Tibial artery (tissue), 4 donors: ENCODE data around the gene GADD45B.

Source experiments
- DNase-seq, 2 donors: peaks; one replicate each; pipeline ENCODE4 v3.0.0-alpha.2; 2019
- H3K27ac ChIP-seq, 2 donors: fragments of 200-600 bp; sonication (generic) in 1 of 2; 1 replicate in 1 of 2; 2 replicates in 1 of 2; pipeline ENCODE4 v1.5.1; 2018 to 2019; ENCODE audit warnings: mild to moderate bottlenecking in 1 of 2
- H3K27me3 ChIP-seq, 2 donors: fragments of 200-600 bp; sonication (generic) in 1 of 2; one replicate each; pipeline versions ENCODE4 v1.5.1 to v1.6.0; 2016 to 2019
- H3K36me3 ChIP-seq, 3 donors: fragments of 200-600 bp; sonication (generic) in 2 of 3; one replicate each; pipeline ENCODE4 v1.5.1; 2016 to 2019; ENCODE audit warnings: mild to moderate bottlenecking in 2 of 3
- H3K4me1 ChIP-seq, 4 donors: fragments of 200-600 bp; sonication (generic) in 2 of 4; 1 replicate in 3 of 4; 2 replicates in 1 of 4; pipeline ENCODE4 v1.5.1; 2016 to 2019
- H3K4me3 ChIP-seq, 2 donors: fragments of 200-600 bp; sonication (generic) in 1 of 2; 1 replicate in 1 of 2; 2 replicates in 1 of 2; pipeline ENCODE4 v1.5.1; 2018 to 2019; ENCODE audit warnings: mild to moderate bottlenecking in 2 of 2
- H3K9me3 ChIP-seq, 3 donors: fragments of 200-600 bp; sonication (generic) in 1 of 3; one replicate each; pipeline ENCODE4 v1.5.1; 2016 to 2019
- intact Hi-C: fragments of 100-400 bp; cut with DNase I; formaldehyde crosslinking; loops from one replicate; pipeline ENCODE4 v1.15.0; 2023; ENCODE audit warnings: low total_unique reads
- TF ChIP-seq, protein P1 (sequence below), 2 experiments: fragments of 200-600 bp in 1 of 2; fragments of 450-650 bp in 1 of 2; IDR thresholded peaks; one replicate each; pipeline ENCODE4 v1.5.1; 2017 to 2019; ENCODE audit warnings: antibody characterized with exemption in 2 of 2, mild to moderate bottlenecking in 1 of 2, moderate library complexity in 1 of 2

GADD45B gene

DNA sequence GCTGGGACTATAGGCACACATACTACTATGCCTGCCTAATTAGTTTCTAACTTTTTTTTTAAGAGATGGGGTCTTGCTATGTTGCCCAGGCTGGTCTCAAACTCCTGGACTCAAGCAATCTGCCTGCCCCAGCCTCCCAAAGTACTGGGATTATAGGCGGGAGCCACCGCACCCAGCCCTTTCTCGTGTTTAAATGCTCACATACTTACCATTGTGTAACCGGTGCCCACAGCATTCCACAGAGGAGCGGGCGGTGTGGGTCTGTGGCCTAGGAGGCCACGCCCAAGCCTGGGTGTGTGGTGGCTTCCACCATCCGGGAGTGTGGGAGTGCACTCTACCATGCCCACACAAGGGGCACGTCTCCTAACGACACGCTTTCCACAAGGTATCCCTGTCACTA is 26.9 kb upstream of the GADD45B start:
- Histone ChIP-seq H3K27me3 (no peaks in the 10 kb centered on the region), H3K9me3 (no peaks in the 10 kb centered on the region), H3K4me1 (no peaks in the 10 kb centered on the region), H3K4me3 (no peak overlapping the region), H3K36me3 (peaks cover 0 to 16% (median 7%) of the 10 kb centered on the region in 3 donors), H3K27ac (no peak overlapping the region)
- intact Hi-C loops, result no loop called here
- TF ChIP-seq, protein P1, sequence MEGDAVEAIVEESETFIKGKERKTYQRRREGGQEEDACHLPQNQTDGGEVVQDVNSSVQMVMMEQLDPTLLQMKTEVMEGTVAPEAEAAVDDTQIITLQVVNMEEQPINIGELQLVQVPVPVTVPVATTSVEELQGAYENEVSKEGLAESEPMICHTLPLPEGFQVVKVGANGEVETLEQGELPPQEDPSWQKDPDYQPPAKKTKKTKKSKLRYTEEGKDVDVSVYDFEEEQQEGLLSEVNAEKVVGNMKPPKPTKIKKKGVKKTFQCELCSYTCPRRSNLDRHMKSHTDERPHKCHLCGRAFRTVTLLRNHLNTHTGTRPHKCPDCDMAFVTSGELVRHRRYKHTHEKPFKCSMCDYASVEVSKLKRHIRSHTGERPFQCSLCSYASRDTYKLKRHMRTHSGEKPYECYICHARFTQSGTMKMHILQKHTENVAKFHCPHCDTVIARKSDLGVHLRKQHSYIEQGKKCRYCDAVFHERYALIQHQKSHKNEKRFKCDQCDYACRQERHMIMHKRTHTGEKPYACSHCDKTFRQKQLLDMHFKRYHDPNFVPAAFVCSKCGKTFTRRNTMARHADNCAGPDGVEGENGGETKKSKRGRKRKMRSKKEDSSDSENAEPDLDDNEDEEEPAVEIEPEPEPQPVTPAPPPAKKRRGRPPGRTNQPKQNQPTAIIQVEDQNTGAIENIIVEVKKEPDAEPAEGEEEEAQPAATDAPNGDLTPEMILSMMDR (IDR thresholded peaks at IDR 0.05), result no peak
- no peak for DNase-seq

DNA sequence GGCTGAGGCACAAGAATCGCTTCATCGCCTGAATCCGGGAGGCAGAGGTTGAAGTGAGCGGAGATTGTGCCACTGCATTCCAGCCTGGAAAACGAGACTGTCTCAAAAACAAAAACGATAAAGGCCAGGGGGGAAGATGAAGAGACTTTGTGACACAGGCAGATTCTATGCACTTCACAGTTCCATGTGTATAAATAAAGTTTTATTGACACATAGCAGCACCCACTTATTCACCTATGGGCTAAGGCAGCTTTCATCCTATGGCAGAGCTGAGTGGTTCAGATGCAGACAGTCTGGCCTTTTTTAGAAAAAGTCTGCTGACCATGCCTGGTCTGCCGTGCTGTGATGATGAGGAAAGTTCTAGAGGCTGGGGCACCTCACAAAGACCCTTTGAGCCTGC is 24.8 kb upstream of the GADD45B start:
- TF ChIP-seq, protein P1 (IDR thresholded peaks at IDR 0.05), result no peak
- intact Hi-C loops, result no loop called here
- H3K9me3 ChIP-seq, result no peaks in the 10 kb centered on the region
- H3K4me1 ChIP-seq, result peaks cover 0 to 14% (median 10%) of the 10 kb centered on the region in 4 donors
- no peak overlapping the region for H3K4me3 ChIP-seq
- H3K36me3 ChIP-seq, result peaks cover 0 to 8% (median 0%) of the 10 kb centered on the region in 3 donors
- H3K27me3 ChIP-seq, result no peaks in the 10 kb centered on the region
- no peak for DNase-seq
- no peak overlapping the region for H3K27ac ChIP-seq

DNA sequence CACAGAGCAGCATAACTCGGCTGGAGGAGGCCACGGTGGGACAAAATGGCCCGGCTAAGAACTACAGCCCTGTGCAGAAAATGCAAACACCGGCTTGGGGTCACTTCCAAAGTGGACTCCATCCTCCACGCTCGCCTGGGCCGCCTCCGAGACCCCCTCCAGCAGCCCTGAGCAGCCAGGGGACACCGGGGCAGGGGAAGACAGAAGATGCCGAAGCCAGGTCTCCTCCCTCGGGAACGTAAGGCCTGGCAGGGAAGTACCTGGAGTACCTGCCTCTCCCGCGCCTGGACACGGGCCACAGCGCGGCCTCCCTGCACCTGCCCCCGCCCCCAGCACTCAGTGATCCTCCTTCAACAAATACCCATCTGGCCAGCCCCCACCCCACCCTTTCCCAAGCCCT is 24.2 kb upstream of the GADD45B start:
- Histone ChIP-seq H3K27ac (no peak overlapping the region), H3K36me3 (peaks cover 0 to 8% (median 0%) of the 10 kb centered on the region in 3 donors), H3K4me3 (no peak overlapping the region), H3K4me1 (peaks cover 0 to 16% (median 14%) of the 10 kb centered on the region in 4 donors), H3K9me3 (no peaks in the 10 kb centered on the region), H3K27me3 (no peaks in the 10 kb centered on the region)
- no peak for DNase-seq
- TF ChIP-seq, protein P1 (IDR thresholded peaks at IDR 0.05), result no peak
- intact Hi-C loops, result no loop called here

DNA sequence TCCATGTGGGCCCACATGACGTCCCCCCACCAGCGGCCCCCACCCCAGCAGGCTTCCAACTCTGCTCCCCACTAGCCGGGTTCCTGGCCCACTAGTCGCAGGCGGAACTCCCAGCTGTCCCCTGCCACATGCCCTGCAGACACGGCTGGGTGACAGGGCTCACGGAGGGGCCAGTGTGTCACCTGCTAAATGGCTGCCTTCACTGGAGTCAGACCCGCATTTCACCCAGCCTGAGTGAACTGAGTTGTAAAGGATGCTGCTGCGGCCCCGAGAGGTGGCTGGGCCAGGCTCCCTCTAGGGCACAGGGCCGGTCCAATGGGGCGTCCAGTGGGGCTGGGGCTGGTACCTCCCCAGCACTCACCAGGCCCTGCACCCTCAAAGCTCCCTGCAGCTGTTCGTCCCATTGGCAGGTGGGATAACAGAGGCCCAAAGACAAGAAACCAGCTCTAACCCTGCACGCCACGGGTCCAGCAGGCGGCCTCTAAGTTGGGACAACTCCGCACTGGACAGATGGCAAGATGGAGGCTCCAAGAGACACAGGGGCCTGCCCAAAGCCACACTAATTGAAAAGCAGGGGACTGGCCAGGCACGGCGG is 22.4 kb upstream of the GADD45B start:
- Histone ChIP-seq H3K36me3 (peaks cover 0 to 8% (median 0%) of the 10 kb centered on the region in 3 donors), H3K27ac (no peak overlapping the region), H3K27me3 (no peaks in the 10 kb centered on the region), H3K4me1 (peaks cover 0 to 19% (median 14%) of the 10 kb centered on the region in 4 donors), H3K9me3 (no peaks in the 10 kb centered on the region), H3K4me3 (no peak overlapping the region)
- TF ChIP-seq, protein P1 (IDR thresholded peaks at IDR 0.05), result no peak
- DNase-seq, result no peak
- intact Hi-C loops, result no loop called here

DNA sequence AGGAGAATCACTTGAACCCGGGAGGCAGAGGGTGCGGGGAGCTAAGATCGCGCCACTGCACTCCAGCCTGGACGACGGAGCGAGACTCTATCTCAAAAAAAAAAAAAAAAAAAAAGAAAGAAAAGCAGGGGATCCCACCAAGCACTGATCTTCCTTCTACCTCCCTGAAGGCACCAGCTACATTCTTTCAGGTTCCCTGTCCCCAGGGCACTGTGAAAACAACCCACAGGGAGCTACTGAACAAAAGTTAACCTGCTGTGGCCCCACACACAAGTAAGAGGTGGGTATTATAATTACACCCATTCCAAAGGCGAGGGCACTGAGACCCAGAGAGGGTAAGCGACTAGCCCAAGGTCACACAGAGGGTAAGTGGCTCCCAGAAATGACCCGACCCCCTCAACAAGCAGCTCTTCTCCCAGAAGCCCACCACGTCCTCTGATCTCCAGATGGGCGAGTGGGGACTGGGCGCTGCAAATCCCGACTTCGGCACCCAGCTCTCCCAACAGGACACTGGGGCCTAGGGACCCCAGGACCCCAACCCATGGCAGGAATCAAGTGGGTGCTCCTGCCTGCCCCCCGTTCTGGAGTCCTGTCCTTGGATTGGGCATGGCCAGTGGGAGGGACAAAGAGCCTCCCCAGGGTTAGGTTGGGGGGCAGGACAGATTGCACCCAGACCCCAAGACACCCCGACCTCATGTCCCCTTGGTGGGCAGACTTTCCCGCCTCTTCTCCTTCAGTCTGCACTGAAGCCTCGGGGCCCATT is 21.5 kb upstream of the GADD45B start:
- Histone ChIP-seq H3K4me1 (peaks cover 0 to 19% (median 14%) of the 10 kb centered on the region in 4 donors), H3K4me3 (no peak overlapping the region), H3K27me3 (no peaks in the 10 kb centered on the region), H3K9me3 (no peaks in the 10 kb centered on the region), H3K27ac (no peak overlapping the region), H3K36me3 (peaks cover 0 to 8% (median 0%) of the 10 kb centered on the region in 3 donors)
- DNase-seq, result no peak
- TF ChIP-seq, protein P1 (IDR thresholded peaks at IDR 0.05), result no peak
- intact Hi-C loops, result no loop called here
